Right lobe of liver (tissue), 6 donors: ENCODE data around the gene INO80C. TPM values are rescaled to one million over a fixed set of nuclear protein-coding genes. Genes with fewer than 3 reads are reported as not detected.

Source experiments
- ATAC-seq, 4 donors: fragments of 200-7000 bp; cut with Tn5 transposase; one replicate each; pipeline ENCODE4 v1.9.1; 2020; ENCODE audit warnings: mild to moderate bottlenecking in 4 of 4, moderate library complexity in 4 of 4
- DNase-seq, 3 donors: peaks; one replicate each; pipeline ENCODE4 v3.0.0-alpha.2; 2020
- H3K27ac ChIP-seq, 3 donors: fragments of 200-600 bp; one replicate each; pipeline ENCODE4 v1.8.0; 2022
- H3K27me3 ChIP-seq, 2 donors: fragments of 200-600 bp; one replicate each; pipeline ENCODE4 v1.8.0; 2022
- H3K36me3 ChIP-seq, 4 donors: fragments of 200-600 bp; sonication (generic) in 1 of 4; one replicate each; pipeline versions ENCODE4 v1.5.1 to v1.8.0; 2017 to 2022; ENCODE audit warnings: control low read depth in 1 of 4
- H3K4me1 ChIP-seq, 4 donors: fragments of 200-600 bp; sonication (generic) in 1 of 4; one replicate each; pipeline versions ENCODE4 v1.5.1 to v1.8.0; 2017 to 2022; ENCODE audit warnings: control low read depth in 1 of 4
- H3K4me3 ChIP-seq, 3 donors: fragments of 200-600 bp; one replicate each; pipeline ENCODE4 v1.8.0; 2022
- H3K9me3 ChIP-seq, 4 donors: fragments of 200-600 bp; sonication (generic) in 1 of 4; one replicate each; pipeline versions ENCODE4 v1.5.1 to v1.8.0; 2017 to 2022; ENCODE audit warnings: control low read depth in 1 of 4
- POLR2A ChIP-seq: fragments of 450-650 bp; IDR thresholded peaks from one replicate; pipeline ENCODE4 v1.6.1; 2017; ENCODE audit warnings: antibody characterized with exemption, mild to moderate bottlenecking
- WGBS: methylation state at CpG from one replicate; pipeline ENCODE4 v1.1.6; 2018; ENCODE audit warnings: low coverage, low lambda C conversion rate; ENCODE audit not compliant: insufficient coverage; ENCODE audit errors: missing lambda C conversion rate; 5-methylcytosine and 5-hydroxymethylcytosine counted together
- intact Hi-C, 2 donors: fragments of 100-400 bp; cut with DNase I; formaldehyde crosslinking; loops; one replicate each; pipeline versions ENCODE4 v1.11.2 to v1.14.1; 2022
- total RNA-seq, 6 experiments: library from RNA; depleted of rRNA in 2 of 6; stranded (reverse); fragments of >200 nt in 2 of 6; fragmentation: NEBNext Ultra II Directional in 3 of 6; extraction: Animal tissue kit (Norgen Biotek cat#: 25700) in 3 of 6; gene quantifications; one replicate each; pipeline versions ENCODE4 v1.1.0 to v1.2.4, GENCODE V29; 2016 to 2023
- TF ChIP-seq, protein P1 (sequence below), 4 donors: fragments of 200-600 bp in 3 of 4; fragments of 450-650 bp in 1 of 4; IDR thresholded peaks; one replicate each; pipeline versions ENCODE4 v1.5.1 to v1.8.0; 2016 to 2022; ENCODE audit warnings: antibody characterized with exemption in 4 of 4, mild to moderate bottlenecking in 2 of 4
- donor health status: DM: no; HTN: yes; CAD: no.
- donor health status: DM: no; HTN: no; CAD: no.
- donor health status: DM: no; HTN: no; CAD: no.
- donor health status: DM: no; HTN: yes; CAD: no.
- donor health status: DM: no; HTN: yes; CAD: no.

INO80C gene
- total RNA-seq, 6 experiments from 2014 or later = 6.4 to 12.7 (median 9.7) TPM

DNA sequence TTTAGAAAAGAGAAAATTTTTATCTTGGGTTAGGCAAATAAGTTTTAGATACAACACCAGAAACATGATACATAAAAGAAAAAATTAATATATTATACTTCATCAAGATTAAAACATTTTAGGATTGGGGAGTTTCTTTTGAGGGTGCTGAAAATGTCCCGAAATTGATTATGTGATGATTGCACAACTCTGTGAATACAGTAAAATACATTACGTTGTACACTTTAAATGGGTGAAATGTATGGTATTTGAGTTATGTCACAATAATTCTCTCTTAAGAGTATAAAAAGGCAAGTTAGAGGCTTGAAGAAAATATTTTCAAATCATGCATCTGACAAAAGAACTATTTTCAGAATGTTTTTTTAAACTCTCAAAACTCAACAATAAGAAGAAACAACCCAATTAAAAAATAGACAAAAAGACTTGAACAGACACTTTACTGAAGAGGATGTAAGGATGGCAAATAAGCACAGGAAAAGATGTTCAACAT, 36.2 kb upstream of the INO80C start:
- H3K27ac ChIP-seq = no peak overlapping the region
- no peak for DNase-seq
- no peaks in the 10 kb centered on the region for H3K27me3 ChIP-seq
- H3K4me1 ChIP-seq = no peaks in the 10 kb centered on the region
- H3K36me3 ChIP-seq = no peaks in the 10 kb centered on the region
- no peak for ATAC-seq
- no peak for TF ChIP-seq POLR2A
- TF ChIP-seq, protein P1, sequence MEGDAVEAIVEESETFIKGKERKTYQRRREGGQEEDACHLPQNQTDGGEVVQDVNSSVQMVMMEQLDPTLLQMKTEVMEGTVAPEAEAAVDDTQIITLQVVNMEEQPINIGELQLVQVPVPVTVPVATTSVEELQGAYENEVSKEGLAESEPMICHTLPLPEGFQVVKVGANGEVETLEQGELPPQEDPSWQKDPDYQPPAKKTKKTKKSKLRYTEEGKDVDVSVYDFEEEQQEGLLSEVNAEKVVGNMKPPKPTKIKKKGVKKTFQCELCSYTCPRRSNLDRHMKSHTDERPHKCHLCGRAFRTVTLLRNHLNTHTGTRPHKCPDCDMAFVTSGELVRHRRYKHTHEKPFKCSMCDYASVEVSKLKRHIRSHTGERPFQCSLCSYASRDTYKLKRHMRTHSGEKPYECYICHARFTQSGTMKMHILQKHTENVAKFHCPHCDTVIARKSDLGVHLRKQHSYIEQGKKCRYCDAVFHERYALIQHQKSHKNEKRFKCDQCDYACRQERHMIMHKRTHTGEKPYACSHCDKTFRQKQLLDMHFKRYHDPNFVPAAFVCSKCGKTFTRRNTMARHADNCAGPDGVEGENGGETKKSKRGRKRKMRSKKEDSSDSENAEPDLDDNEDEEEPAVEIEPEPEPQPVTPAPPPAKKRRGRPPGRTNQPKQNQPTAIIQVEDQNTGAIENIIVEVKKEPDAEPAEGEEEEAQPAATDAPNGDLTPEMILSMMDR (IDR thresholded peaks at IDR 0.05) = no peak
- WGBS = 72% methylated on average over 2 of the region's 2 CpGs
- H3K9me3 ChIP-seq = no peaks in the 10 kb centered on the region
- intact Hi-C loops = no loop called here
- H3K4me3 ChIP-seq = no peak overlapping the region

DNA sequence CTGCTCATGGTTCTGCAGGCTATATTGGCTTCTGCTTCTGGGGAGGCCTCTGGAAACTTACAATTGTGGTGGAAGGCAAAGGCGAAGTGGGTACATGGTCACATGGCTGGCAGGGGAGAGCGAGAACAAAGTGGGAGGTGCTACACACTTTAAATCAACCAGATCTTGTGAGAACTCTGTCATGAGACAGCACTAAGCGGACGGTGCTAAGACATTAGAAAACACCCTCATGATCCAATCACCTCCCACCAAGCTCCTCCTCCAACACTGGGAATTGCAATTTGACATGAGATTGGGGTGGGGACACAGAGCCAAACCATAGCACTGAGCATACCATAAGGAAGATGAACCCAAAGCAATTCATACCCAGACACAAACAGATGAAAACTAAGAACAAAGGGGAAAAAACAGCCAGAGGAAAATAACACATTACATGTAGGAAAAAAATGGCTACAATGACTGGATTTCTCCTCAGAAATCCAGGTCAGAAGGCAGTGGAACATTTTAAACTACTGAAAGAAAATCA, 31.1 kb upstream of the INO80C start:
- Histone ChIP-seq H3K27me3 (no peaks in the 10 kb centered on the region), H3K9me3 (no peaks in the 10 kb centered on the region), H3K4me1 (peaks cover 0 to 14% (median 0%) of the 10 kb centered on the region in 4 donors), H3K4me3 (no peak overlapping the region), H3K27ac (no peak overlapping the region), H3K36me3 (no peaks in the 10 kb centered on the region)
- intact Hi-C loops = no loop called here
- no peak for ATAC-seq
- DNase-seq = no peak
- WGBS = 98% methylated on average over 4 of the region's 4 CpGs
- TF ChIP-seq, protein P1 (IDR thresholded peaks at IDR 0.05) = no peak
- no peak for TF ChIP-seq POLR2A

DNA sequence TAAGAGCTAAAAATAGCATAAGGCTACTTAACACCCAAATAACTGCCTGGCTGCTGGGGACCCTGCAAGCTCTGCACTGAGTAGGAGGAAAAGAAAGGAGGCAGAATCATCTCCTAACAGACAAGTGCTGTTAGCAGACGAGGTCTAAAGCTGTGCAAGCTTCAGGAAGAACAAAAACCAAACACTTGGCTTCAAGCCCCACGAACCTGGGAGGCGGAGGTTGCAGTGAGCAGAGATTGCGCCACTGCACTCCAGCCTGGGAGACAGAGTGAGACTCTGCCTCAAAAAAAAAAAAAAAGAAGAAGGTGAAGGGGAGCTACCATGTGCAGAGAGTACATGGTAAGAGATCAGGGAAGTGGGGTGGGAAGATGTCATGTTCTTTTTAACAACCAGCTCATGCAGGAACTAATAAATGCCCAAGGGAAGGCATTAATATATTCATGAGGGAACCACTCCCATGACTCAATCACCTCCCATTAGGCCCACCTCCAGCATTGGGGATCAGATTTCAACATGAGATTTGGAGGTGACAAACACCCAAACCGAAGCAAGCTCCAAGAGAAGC, 28.8 kb upstream of the INO80C start:
- no peaks in the 10 kb centered on the region for H3K9me3 ChIP-seq
- peak; percentile 76 to 88 (median 82) for ATAC-seq
- H3K27ac ChIP-seq = peak overlapping the region in 1 of 3 donors; percentile 9
- peaks cover 0 to 21% (median 0%) of the 10 kb centered on the region in 4 donors for H3K4me1 ChIP-seq
- 12% methylated on average over 4 of the region's 5 CpGs for WGBS
- H3K27me3 ChIP-seq = no peaks in the 10 kb centered on the region
- intact Hi-C loops = no loop called here
- H3K4me3 ChIP-seq = peak overlapping the region in 2 of 3 donors; percentile 15 to 35
- TF ChIP-seq, protein P1 (IDR thresholded peaks at IDR 0.05) = no peak
- no peak for TF ChIP-seq POLR2A
- no peaks in the 10 kb centered on the region for H3K36me3 ChIP-seq
- peak in 2 of 3 donors; percentile 37 to 72 for DNase-seq

DNA sequence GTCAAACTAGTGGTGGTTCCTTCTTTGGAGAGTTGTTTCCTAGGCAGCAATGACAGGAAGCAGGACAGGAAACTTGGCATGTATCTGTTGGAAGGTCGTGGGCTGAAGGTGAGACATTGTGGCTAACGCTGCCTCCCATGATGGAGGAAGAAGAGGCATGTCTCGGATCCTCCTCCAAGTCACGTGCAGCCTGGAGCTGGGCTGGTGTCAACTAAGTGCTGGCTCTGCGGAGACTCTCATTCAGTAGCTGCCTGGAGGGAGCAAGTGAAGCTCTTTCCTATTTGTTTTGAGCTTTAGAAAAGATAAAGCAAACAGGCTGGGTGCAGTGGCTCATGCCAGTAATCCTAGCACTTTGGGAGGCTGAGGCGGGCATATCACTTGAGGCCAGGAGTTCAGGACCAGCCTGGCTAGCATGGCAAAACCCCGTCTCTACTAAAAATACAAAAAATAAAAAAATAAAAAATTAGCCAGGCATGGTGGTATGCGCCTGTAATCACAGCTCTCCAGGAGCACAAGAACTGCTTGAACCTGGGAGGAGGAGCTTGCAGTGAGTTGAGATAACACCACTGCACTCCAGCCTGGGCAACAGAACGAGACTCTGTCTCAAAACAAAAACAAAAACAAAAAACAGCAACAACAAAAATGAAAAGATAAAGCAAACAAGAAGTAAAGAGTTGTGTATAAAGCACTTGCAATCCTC, 28.2 kb upstream of the INO80C start:
- H3K27me3 ChIP-seq = no peaks in the 10 kb centered on the region
- peaks cover 0 to 21% (median 0%) of the 10 kb centered on the region in 4 donors for H3K4me1 ChIP-seq
- no peaks in the 10 kb centered on the region for H3K9me3 ChIP-seq
- ATAC-seq = peak; percentile 44 to 58 (median 47)
- H3K4me3 ChIP-seq = peak overlapping the region in 2 of 3 donors; percentile 15 to 35
- WGBS = 23% methylated on average over 9 of the region's 9 CpGs
- DNase-seq = no peak
- TF ChIP-seq, protein P1 (IDR thresholded peaks at IDR 0.05) = no peak
- TF ChIP-seq POLR2A = no peak
- H3K27ac ChIP-seq = peak overlapping the region in 1 of 3 donors; percentile 9
- no peaks in the 10 kb centered on the region for H3K36me3 ChIP-seq
- intact Hi-C loops = no loop called here
